ENCODE data around the gene ZNF692. TPM values are rescaled to one million over a fixed set of nuclear protein-coding genes. Genes with fewer than 3 reads are reported as not detected.

Gene ZNF692
- total RNA-seq, 3 donors from 2014 or later = 11.5 to 84.3 (median 77.7) TPM

DNA sequence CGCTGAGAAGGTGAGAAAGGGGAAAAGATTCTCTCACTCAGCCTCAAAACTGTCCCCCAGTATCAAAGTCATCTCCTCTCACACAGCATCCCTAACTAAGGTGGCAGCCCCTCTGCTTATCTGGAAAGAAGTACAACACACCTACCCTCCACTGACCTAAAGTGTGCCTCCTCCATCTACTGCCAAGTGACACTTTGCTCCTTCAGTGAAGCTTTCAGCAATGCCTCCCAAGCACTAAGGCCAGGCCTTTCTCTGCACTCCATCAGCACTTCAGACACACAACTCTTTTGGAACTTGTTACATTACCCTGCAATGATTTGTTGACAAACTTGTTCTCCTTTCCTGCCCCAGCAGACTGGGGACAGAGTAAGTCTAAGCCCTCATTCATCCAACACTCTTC is 34.6 kb downstream of the ZNF692 start:
- Histone ChIP-seq H3K27me3 (no peaks in the 10 kb centered on the region), H3K27ac (peak overlapping the region in 1 of 2 donors; percentile 98), H3K4me3 (peak overlapping the region; percentile 74 to 96 (median 90)), H3K36me3 (no peaks in the 10 kb centered on the region), H3K9me3 (no peaks in the 10 kb centered on the region), H3K4me1 (peaks cover 5 to 19% of the 10 kb centered on the region in 2 donors)
- TF ChIP-seq POLR2A (IDR thresholded peaks at IDR 0.05) = no peak
- no peak for TF ChIP-seq POLR2AphosphoS5 (IDR thresholded peaks at IDR 0.05)
- TF ChIP-seq, protein P1, sequence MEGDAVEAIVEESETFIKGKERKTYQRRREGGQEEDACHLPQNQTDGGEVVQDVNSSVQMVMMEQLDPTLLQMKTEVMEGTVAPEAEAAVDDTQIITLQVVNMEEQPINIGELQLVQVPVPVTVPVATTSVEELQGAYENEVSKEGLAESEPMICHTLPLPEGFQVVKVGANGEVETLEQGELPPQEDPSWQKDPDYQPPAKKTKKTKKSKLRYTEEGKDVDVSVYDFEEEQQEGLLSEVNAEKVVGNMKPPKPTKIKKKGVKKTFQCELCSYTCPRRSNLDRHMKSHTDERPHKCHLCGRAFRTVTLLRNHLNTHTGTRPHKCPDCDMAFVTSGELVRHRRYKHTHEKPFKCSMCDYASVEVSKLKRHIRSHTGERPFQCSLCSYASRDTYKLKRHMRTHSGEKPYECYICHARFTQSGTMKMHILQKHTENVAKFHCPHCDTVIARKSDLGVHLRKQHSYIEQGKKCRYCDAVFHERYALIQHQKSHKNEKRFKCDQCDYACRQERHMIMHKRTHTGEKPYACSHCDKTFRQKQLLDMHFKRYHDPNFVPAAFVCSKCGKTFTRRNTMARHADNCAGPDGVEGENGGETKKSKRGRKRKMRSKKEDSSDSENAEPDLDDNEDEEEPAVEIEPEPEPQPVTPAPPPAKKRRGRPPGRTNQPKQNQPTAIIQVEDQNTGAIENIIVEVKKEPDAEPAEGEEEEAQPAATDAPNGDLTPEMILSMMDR (IDR thresholded peaks at IDR 0.05) = no peak
- no peak for DNase-seq (ENCODE audit: low spot score in 2 of 2)
- intact Hi-C loops (cut with DNase I; ENCODE audit: low total_unique reads) = no loop called here

GRCh38 chr1:248823517-248824001 is 35.3 kb downstream of the ZNF692 start:
- H3K4me1 ChIP-seq = peaks cover 5 to 19% of the 10 kb centered on the region in 2 donors
- no peak for DNase-seq (ENCODE audit: low spot score in 2 of 2)
- no peak overlapping the region for H3K27ac ChIP-seq
- intact Hi-C loops (cut with DNase I; ENCODE audit: low total_unique reads) = no loop called here
- no peaks in the 10 kb centered on the region for H3K9me3 ChIP-seq
- TF ChIP-seq POLR2AphosphoS5 (IDR thresholded peaks at IDR 0.05) = no peak
- TF ChIP-seq, protein P1 (IDR thresholded peaks at IDR 0.05) = no peak
- TF ChIP-seq POLR2A (IDR thresholded peaks at IDR 0.05) = no peak
- no peaks in the 10 kb centered on the region for H3K27me3 ChIP-seq
- no peaks in the 10 kb centered on the region for H3K36me3 ChIP-seq
- H3K4me3 ChIP-seq = peak overlapping the region in 2 of 3 donors; percentile 90 to 96

DNA sequence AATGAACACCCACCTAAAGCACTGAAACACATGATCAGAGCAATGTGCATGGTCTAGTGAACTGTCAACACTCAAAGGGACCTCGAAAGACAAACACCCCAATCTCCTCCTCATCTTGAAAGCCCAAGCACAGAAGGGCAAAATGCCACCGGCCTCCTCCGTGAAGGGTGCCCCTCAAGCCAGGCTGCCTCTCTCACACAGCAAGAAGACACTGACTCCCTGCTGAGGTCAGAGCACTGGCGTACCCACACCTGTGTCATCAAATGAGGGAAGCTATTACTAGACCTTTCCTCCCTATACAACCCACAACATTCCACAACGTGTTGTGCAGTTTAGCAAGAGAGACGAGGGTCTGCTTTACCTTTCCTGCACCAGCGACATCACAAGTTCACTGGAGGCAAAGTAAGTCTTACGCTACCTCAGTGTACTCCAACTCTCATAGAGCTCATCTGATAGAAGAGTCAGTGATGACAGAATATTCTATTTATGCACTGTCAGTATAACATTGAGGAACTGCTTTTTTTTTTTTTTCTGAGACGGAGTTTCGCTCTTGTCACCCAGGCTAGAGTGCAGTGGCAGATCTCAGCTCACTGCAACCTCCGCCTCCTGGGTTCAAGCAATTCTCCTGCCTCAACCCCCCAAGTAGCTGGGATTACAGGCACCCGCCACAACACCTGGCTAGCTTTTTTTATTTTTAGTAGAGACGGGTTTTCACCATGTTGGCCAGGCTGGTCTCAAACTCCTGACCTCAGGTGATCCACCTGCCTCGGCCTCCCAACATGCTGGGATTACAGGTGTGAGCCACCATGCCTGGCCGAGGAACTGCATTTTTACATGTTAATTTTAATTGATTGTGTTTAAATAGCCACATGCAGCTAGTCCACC is 36.5 kb downstream of the ZNF692 start:
- intact Hi-C loops (cut with DNase I; ENCODE audit: low total_unique reads) = no loop called here
- no peaks in the 10 kb centered on the region for H3K36me3 ChIP-seq
- DNase-seq (ENCODE audit: low spot score in 2 of 2) = peak in 1 of 2 donors; percentile 11
- H3K4me3 ChIP-seq = peak overlapping the region in 1 of 3 donors; percentile 96
- no peaks in the 10 kb centered on the region for H3K9me3 ChIP-seq
- no peak for TF ChIP-seq POLR2AphosphoS5 (IDR thresholded peaks at IDR 0.05)
- TF ChIP-seq, protein P1 (IDR thresholded peaks at IDR 0.05) = no peak
- no peak for TF ChIP-seq POLR2A (IDR thresholded peaks at IDR 0.05)
- H3K4me1 ChIP-seq = peaks cover 5 to 19% of the 10 kb centered on the region in 2 donors
- no peaks in the 10 kb centered on the region for H3K27me3 ChIP-seq
- no peak overlapping the region for H3K27ac ChIP-seq

- peaks cover 5 to 19% of the 10 kb centered on the region in 2 donors for H3K4me1 ChIP-seq
- no peak for TF ChIP-seq POLR2A (IDR thresholded peaks at IDR 0.05)
- TF ChIP-seq, protein P1 (IDR thresholded peaks at IDR 0.05) = no peak
- TF ChIP-seq POLR2AphosphoS5 (IDR thresholded peaks at IDR 0.05) = no peak
- intact Hi-C loops (cut with DNase I; ENCODE audit: low total_unique reads) = no loop called here
These were observed 37.2 kb downstream of the ZNF692 start for GRCh38 chr1:248821641-248822040.

DNA sequence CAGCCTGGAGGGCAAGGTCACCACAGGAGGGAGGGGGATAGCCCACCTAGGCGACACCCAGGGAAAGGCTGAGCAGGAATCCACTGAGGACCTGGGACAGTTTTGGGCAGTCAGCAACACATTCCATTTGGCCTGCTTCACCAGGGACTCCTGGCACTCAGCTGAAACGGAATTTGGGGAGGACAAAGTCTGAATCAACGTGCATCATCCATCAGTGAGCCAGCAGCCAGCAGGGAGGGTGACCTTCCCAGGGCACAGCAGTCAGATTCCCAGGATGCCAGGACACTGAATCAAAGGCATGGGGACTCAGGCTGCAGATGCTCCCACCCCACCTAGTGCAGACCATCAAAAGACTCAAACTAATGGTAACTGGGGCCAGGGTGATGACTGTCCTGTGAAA is 37.8 kb downstream of the ZNF692 start:
- TF ChIP-seq POLR2AphosphoS5 (IDR thresholded peaks at IDR 0.05) = no peak
- TF ChIP-seq POLR2A (IDR thresholded peaks at IDR 0.05) = no peak
- TF ChIP-seq, protein P1 (IDR thresholded peaks at IDR 0.05) = no peak
- H3K27me3 ChIP-seq = no peaks in the 10 kb centered on the region
- DNase-seq (ENCODE audit: low spot score in 2 of 2) = no peak
- no peaks in the 10 kb centered on the region for H3K9me3 ChIP-seq
- no peak overlapping the region for H3K27ac ChIP-seq
- no peak overlapping the region for H3K4me3 ChIP-seq
- H3K4me1 ChIP-seq = peaks cover 5 to 19% of the 10 kb centered on the region in 2 donors
- no peaks in the 10 kb centered on the region for H3K36me3 ChIP-seq
- intact Hi-C loops (cut with DNase I; ENCODE audit: low total_unique reads) = no loop called here

More at GRCh38 chr1:248821641-248822040, 37.2 kb downstream of the ZNF692 start:
- H3K36me3 ChIP-seq = no peaks in the 10 kb centered on the region
- no peaks in the 10 kb centered on the region for H3K27me3 ChIP-seq
- no peaks in the 10 kb centered on the region for H3K9me3 ChIP-seq
- H3K4me3 ChIP-seq = no peak overlapping the region
- peak in 1 of 2 donors; percentile 5 for DNase-seq (ENCODE audit: low spot score in 2 of 2)
- no peak overlapping the region for H3K27ac ChIP-seq

Data from breast epithelium (tissue), 4 donors.